Esophagus muscularis mucosa (tissue), 4 donors: Measurements from ENCODE around the gene ABHD12. TPM values are rescaled to one million over a fixed set of nuclear protein-coding genes. Genes with fewer than 3 reads are reported as not detected.
A peak's percentile ranks its signal among the peaks of the same experiment; 100 is the strongest.

ENCODE experiments used
- DNase-seq: peaks from one replicate; pipeline ENCODE4 v3.0.0-alpha.2; 2017; ENCODE audit errors: extremely low spot score
- H3K27ac ChIP-seq, 4 donors: fragments of 200-600 bp; sonication (generic); replicated peaks in 1 of 4; 1 replicate in 3 of 4; 2 replicates in 1 of 4; pipeline ENCODE4 v1.5.1; 2016 to 2019; ENCODE audit warnings: mild to moderate bottlenecking in 1 of 4
- H3K27me3 ChIP-seq, 4 donors: fragments of 200-600 bp; sonication (generic); one replicate each; pipeline versions ENCODE4 v1.5.1 to v1.6.0; 2016 to 2019
- H3K36me3 ChIP-seq, 4 donors: fragments of 200-600 bp; sonication (generic); one replicate each; pipeline ENCODE4 v1.5.1; 2016 to 2019
- H3K4me1 ChIP-seq, 4 donors: fragments of 200-600 bp; sonication (generic); one replicate each; pipeline ENCODE4 v1.5.1; 2016 to 2019
- H3K4me3 ChIP-seq, 4 donors: fragments of 200-600 bp; sonication (generic); 1 replicate in 2 of 4; 2 replicates in 2 of 4; pipeline ENCODE4 v1.5.1; 2016 to 2019; ENCODE audit warnings: mild to moderate bottlenecking in 4 of 4, moderate library complexity in 1 of 4
- H3K9me3 ChIP-seq, 4 donors: fragments of 200-600 bp; sonication (generic); 1 replicate in 3 of 4; 2 replicates in 1 of 4; pipeline ENCODE4 v1.5.1; 2016 to 2019
- EP300 ChIP-seq: sonication (generic); formaldehyde crosslinking; IDR thresholded peaks from one replicate; pipeline ENCODE4 v1.6.1; 2017; ENCODE audit warnings: antibody characterized with exemption
- POLR2A ChIP-seq: fragments of 450-650 bp; IDR thresholded peaks from one replicate; pipeline ENCODE4 v1.6.1; 2017; ENCODE audit warnings: antibody characterized with exemption, moderate library complexity, mild to moderate bottlenecking, low read depth
- POLR2AphosphoS5 ChIP-seq, 2 donors: sonication (generic); formaldehyde crosslinking; IDR thresholded peaks; one replicate each; pipeline ENCODE4 v1.6.1; 2017; ENCODE audit warnings: antibody characterized with exemption in 2 of 2
- WGBS: methylation state at CpG from one replicate; pipeline ENCODE4 v1.1.5; 2018; 5-methylcytosine and 5-hydroxymethylcytosine counted together
- intact Hi-C: fragments of 100-400 bp; cut with DNase I; formaldehyde crosslinking; loops from one replicate; pipeline ENCODE4 v1.15.1; 2023
- total RNA-seq, 4 donors: library from RNA; depleted of rRNA; stranded (reverse); fragments of >200 nt; gene quantifications; one replicate each; pipeline versions ENCODE4 v1.1.0 to v1.2.1, GENCODE V29; 2016
- TF ChIP-seq, protein P1 (sequence below), 3 experiments: fragments of 200-600 bp in 2 of 3; fragments of 450-650 bp in 1 of 3; sonication (generic) in 2 of 3; IDR thresholded peaks; one replicate each; pipeline ENCODE4 v1.5.1; 2017 to 2019; ENCODE audit warnings: antibody characterized with exemption in 3 of 3, mild to moderate bottlenecking in 2 of 3, moderate library complexity in 1 of 3

Gene ABHD12
- total RNA-seq, 4 donors from 2014 or later = 27.0 to 41.6 (median 35.4) TPM

DNA sequence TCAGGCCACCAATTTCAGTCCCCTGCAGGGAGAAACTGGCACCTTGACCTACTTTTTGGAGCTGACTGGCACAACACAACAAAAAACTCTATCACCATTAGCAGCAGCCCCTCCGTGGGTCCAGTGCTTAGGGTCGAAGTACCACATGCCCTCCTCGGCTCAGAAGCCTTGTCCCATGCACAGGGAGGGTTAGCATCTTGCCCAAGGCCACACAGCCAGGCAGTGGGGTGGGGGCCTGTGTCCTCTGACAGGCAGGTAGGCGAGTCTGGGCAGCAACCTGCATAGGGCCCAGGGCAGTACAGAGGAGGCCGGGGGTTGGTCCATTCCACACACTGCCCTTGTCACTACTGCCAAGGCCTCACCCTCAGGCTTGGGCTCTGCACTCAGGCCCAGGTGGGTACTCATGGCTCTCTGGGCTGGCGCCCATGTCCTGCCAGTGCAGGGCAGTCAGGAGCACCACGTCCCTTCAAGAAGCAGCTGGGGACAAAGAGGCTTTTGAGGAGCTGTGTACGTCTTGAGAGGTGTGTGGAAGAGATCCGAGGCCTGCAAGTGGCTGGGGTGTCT is 89.2 kb downstream of the ABHD12 start:
- no peaks in the 10 kb centered on the region for H3K27me3 ChIP-seq
- intact Hi-C loops = no loop called here
- WGBS = 57% methylated on average over 1 of the region's 9 CpGs
- TF ChIP-seq EP300 = no peak
- TF ChIP-seq, protein P1, sequence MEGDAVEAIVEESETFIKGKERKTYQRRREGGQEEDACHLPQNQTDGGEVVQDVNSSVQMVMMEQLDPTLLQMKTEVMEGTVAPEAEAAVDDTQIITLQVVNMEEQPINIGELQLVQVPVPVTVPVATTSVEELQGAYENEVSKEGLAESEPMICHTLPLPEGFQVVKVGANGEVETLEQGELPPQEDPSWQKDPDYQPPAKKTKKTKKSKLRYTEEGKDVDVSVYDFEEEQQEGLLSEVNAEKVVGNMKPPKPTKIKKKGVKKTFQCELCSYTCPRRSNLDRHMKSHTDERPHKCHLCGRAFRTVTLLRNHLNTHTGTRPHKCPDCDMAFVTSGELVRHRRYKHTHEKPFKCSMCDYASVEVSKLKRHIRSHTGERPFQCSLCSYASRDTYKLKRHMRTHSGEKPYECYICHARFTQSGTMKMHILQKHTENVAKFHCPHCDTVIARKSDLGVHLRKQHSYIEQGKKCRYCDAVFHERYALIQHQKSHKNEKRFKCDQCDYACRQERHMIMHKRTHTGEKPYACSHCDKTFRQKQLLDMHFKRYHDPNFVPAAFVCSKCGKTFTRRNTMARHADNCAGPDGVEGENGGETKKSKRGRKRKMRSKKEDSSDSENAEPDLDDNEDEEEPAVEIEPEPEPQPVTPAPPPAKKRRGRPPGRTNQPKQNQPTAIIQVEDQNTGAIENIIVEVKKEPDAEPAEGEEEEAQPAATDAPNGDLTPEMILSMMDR (IDR thresholded peaks at IDR 0.05) = no peak
- TF ChIP-seq POLR2A = no peak
- no peak for TF ChIP-seq POLR2AphosphoS5 (IDR thresholded peaks at IDR 0.05)
- H3K9me3 ChIP-seq = no peaks in the 10 kb centered on the region
- peak overlapping the region; percentile 1 to 55 (median 40) for H3K27ac ChIP-seq
- no peak for DNase-seq
- H3K4me1 ChIP-seq = peaks cover 3 to 38% (median 16%) of the 10 kb centered on the region in 4 donors
- no peak overlapping the region for H3K4me3 ChIP-seq
- H3K36me3 ChIP-seq = peaks cover 6 to 75% (median 55%) of the 10 kb centered on the region in 4 donors

- Histone ChIP-seq H3K9me3 (no peaks in the 10 kb centered on the region), H3K27me3 (no peaks in the 10 kb centered on the region), H3K4me3 (no peak overlapping the region), H3K4me1 (peaks cover 11 to 46% (median 24%) of the 10 kb centered on the region in 4 donors), H3K27ac (peak overlapping the region in 3 of 4 donors; percentile 15 to 55 (median 54)), H3K36me3 (peaks cover 6 to 83% (median 63%) of the 10 kb centered on the region in 4 donors)
- intact Hi-C loops = no loop called here
- DNase-seq = no peak
- 73% methylated on average over 6 of the region's 13 CpGs for WGBS
- TF ChIP-seq POLR2AphosphoS5 (IDR thresholded peaks at IDR 0.05) (peak; percentile 12 to 16), POLR2A (no peak)
Measured at GRCh38 chr20:25300496-25301170, 90.0 kb downstream of the ABHD12 start.

DNA sequence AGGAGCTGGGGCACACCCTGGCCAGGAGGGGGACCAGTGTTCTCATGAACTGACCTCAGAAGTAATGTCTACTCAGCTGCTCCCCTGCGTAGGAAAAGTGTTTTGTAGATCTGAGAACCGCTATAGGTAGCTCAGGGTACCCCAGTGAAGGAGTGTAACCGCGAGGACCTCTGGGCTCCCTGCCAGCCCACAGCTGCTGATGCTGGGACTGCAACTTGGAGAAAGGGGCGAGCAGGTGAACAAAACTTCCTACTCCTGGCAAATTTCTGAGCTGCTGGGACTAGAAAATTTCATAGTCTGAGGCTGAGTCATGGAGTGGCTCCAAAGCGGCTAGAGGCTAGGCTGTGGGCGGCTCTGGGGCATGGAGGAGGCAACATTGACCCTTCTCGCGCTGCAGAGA is 90.8 kb downstream of the ABHD12 start:
- intact Hi-C loops = loop anchor here (5.0 to 10.0 kb wide), 3 partner anchors 97 to 305 kb away; partner anchors contain the start of gene APMAP
- Histone ChIP-seq H3K36me3 (peaks cover 6 to 84% (median 67%) of the 10 kb centered on the region in 4 donors), H3K4me1 (peaks cover 18 to 54% (median 33%) of the 10 kb centered on the region in 4 donors), H3K9me3 (no peaks in the 10 kb centered on the region), H3K27me3 (no peaks in the 10 kb centered on the region), H3K27ac (peak overlapping the region; percentile 2 to 55 (median 34)), H3K4me3 (no peak overlapping the region)
- no peak for TF ChIP-seq POLR2AphosphoS5 (IDR thresholded peaks at IDR 0.05)
- TF ChIP-seq EP300 = no peak
- TF ChIP-seq POLR2A = no peak
- TF ChIP-seq, protein P1 (IDR thresholded peaks at IDR 0.05) = no peak
- no peak for DNase-seq
- 100% methylated on average over 4 of the region's 9 CpGs for WGBS

DNA sequence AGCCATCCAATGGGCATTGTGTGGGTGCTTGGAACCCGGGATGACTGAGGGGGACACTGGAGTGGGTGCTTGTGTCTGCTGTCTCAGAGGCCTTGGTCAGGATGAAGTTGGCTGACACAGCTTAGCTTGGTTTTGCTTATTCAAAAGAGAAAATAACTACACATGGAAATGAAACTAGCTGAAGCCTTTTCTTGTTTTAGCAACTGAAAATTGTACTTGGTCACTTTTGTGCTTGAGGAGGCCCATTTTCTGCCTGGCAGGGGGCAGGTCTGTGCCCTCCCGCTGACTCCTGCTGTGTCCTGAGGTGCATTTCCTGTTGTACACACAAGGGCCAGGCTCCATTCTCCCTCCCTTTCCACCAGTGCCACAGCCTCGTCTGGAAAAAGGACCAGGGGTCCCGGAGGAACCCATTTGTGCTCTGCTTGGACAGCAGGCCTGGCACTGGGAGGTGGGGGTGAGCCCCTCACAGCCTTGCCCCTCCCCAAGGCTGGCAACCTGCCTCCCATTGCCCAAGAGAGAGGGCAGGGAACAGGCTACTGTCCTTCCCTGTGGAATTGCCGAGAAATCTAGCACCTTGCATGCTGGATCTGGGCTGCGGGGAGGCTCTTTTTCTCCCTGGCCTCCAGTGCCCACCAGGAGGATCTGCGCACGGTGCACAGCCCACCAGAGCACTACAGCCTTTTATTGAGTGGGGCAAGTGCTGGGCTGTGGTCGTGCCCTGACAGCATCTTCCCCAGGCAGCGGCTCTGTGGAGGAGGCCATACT is 93.3 kb downstream of the ABHD12 start:
- no peak overlapping the region for H3K4me3 ChIP-seq
- WGBS = 68% methylated on average over 4 of the region's 10 CpGs
- H3K27me3 ChIP-seq = no peaks in the 10 kb centered on the region
- DNase-seq = no peak
- no peaks in the 10 kb centered on the region for H3K9me3 ChIP-seq
- peaks cover 30 to 79% (median 55%) of the 10 kb centered on the region in 4 donors for H3K4me1 ChIP-seq
- peak overlapping the region; percentile 72 to 77 (median 74) for H3K27ac ChIP-seq
- H3K36me3 ChIP-seq = peaks cover 6 to 78% (median 67%) of the 10 kb centered on the region in 4 donors
- intact Hi-C loops = loop anchor here (5.0 to 10.0 kb wide), 3 partner anchors 100 to 303 kb away; partner anchors contain the start of gene APMAP
- no peak for TF ChIP-seq POLR2A

- Histone ChIP-seq H3K4me3 (no peak overlapping the region), H3K9me3 (no peaks in the 10 kb centered on the region), H3K27ac (peak overlapping the region; percentile 72 to 77 (median 74)), H3K4me1 (peaks cover 36 to 82% (median 58%) of the 10 kb centered on the region in 4 donors), H3K36me3 (peaks cover 12 to 78% (median 70%) of the 10 kb centered on the region in 4 donors), H3K27me3 (no peaks in the 10 kb centered on the region)
- 80% methylated on average over 20 of the region's 24 CpGs for WGBS
- DNase-seq = no peak
- intact Hi-C loops = loop anchor here (5.0 to 10.0 kb wide), 3 partner anchors 101 to 302 kb away; partner anchors contain the start of gene APMAP
- TF ChIP-seq EP300 (no peak), POLR2AphosphoS5 (IDR thresholded peaks at IDR 0.05) (peak in 1 of 2 donors; percentile 24)
- TF ChIP-seq, protein P1 (IDR thresholded peaks at IDR 0.05) = peak; percentile 28 to 50 (median 36)
Measured at GRCh38 chr20:25296094-25297093, 94.2 kb downstream of the ABHD12 start.
